ENCODE data around the gene SUPT3H. TPM values are rescaled to one million over a fixed set of nuclear protein-coding genes. Genes with fewer than 3 reads are reported as not detected.

Gene SUPT3H
- total and polyA plus RNA-seq, 2 of the 8 experiments (the other 6 are each of a cell fraction or from before 2014, with no cell fraction given) = 18.8 to 23.0 TPM

DNA sequence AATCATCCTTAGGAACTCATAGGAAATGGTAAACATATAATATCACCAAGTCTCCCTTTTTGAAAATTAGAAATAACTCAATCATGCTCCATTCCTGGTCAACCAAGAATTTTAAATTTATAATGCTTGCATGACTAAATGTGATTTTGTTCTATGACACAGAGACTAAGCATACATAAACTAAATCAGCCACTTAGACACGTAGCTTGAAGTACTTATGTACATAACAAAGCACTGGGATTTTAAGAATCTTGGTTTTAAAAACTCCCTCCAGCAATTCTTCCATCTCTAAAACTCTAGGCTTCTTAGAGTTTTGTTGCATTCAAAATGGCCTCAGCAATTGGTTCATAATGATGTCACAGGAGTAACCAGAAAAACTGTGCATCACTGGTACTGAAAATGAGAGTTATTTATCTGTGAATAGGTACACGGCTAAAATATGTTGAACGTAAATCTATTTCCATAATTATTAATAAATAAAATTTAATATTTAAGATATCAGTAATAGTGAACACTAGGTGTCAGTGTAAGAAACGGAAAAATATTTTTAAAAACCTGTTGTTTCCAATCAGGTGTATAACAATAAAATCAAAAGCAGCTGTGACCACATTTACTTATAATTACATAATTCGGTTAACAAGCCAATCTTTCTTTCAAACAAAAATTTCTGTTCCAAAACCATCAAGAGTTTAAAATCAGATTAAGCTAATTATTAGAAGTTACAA is 291.2 kb downstream of the SUPT3H start:
- Histone ChIP-seq H2BK5ac (ENCODE audit: low read depth, low read length) (no peak overlapping the region), H2AK5ac (ENCODE audit: low read depth, low read length) (no peak overlapping the region), H4K8ac (ENCODE audit: extremely low read depth, insufficient read depth, low read length) (no peak overlapping the region), H2BK15ac (ENCODE audit: low read length) (no peak overlapping the region), H4K91ac (replicated peaks; ENCODE audit: insufficient read length, low read length) (no peak overlapping the region), H3K27me3 (replicated peaks in 1 of 4; ENCODE audit: control insufficient read depth in 3 of 4, extremely low read depth in 1 of 4, insufficient read depth in 3 of 4, low read length in 3 of 4) (no peaks in the 10 kb centered on the region), H4K20me1 (replicated peaks in 1 of 2; ENCODE audit: control insufficient read depth in 1 of 2, insufficient read depth in 2 of 2, low read length in 2 of 2) (no peaks in the 10 kb centered on the region), H3K23me2 (ENCODE audit: low read depth, low read length) (no peaks in the 10 kb centered on the region), H3K4ac (replicated peaks; ENCODE audit: insufficient read length, low read depth, low read length) (no peak overlapping the region), H3K79me2 (ENCODE audit: control insufficient read depth in 1 of 2, insufficient read depth in 2 of 2, low read length in 2 of 2) (no peaks in the 10 kb centered on the region), H2AFZ (ENCODE audit: low read length) (no peak overlapping the region), H3K18ac (ENCODE audit: extremely low read depth, low read length) (no peak overlapping the region), H3K9ac (replicated peaks in 1 of 4; ENCODE audit: extremely low read depth in 1 of 4, low read depth in 3 of 4, low read length in 3 of 4) (no peak overlapping the region), H3K23ac (ENCODE audit: insufficient read length) (no peak overlapping the region), H3K4me1 (replicated peaks in 1 of 4; ENCODE audit: control insufficient read depth in 3 of 4, insufficient read depth in 4 of 4, low read length in 3 of 4) (no peaks in the 10 kb centered on the region), H3K4me2 (ENCODE audit: insufficient read depth in 1 of 2, low read depth in 2 of 2, low read length in 2 of 2) (no peak overlapping the region), H3K36me3 (ENCODE audit: control insufficient read depth in 2 of 4, insufficient read depth in 4 of 4, low read length in 3 of 4) (no peaks in the 10 kb centered on the region), H3K14ac (ENCODE audit: insufficient read length) (no peak overlapping the region), H3K79me1 (ENCODE audit: low read depth, low read length) (no peaks in the 10 kb centered on the region), H2BK20ac (ENCODE audit: low read length) (no peak overlapping the region), H3K9me3 (ENCODE audit: insufficient read depth in 2 of 2, low read depth in 1 of 2, low read length in 1 of 2) (no peaks in the 10 kb centered on the region), H2BK12ac (ENCODE audit: low read depth, low read length) (no peak overlapping the region), H2BK120ac (replicated peaks; ENCODE audit: low read depth, low read length) (no peak overlapping the region), H3K27ac (ENCODE audit: low read depth, low read length) (no peak overlapping the region), H3K56ac (replicated peaks; ENCODE audit: insufficient read length, low read depth, low read length) (no peak overlapping the region), H4K5ac (ENCODE audit: insufficient read length, low read depth, low read length) (no peak overlapping the region), H3K4me3 (ENCODE audit: extremely low read depth in 1 of 4, insufficient read depth in 2 of 4, low read depth in 3 of 4, low read length in 4 of 4) (no peak overlapping the region)
- CTCF ChIA-PET (ENCODE audit: partially characterized antibody) = interaction anchor here (1.4 kb wide), 1 partner anchor 611 kb away, joined by 3 read pairs; no protein-coding TSS in a partner anchor
- 87% methylated on average over 5 of the region's 5 CpGs; no CpG with 5 or more reads in 1 of the 2 experiments for WGBS, 2 experiments (ENCODE audit: extremely low coverage in 1 of 2, insufficient coverage in 1 of 2, insufficient read length in 1 of 2, insufficient replicate concordance in 2 of 2, low coverage in 1 of 2, low lambda C conversion rate in 2 of 2, missing lambda C conversion rate in 1 of 2)
- FAIRE-seq = no peak
- POLR2A ChIA-PET (ENCODE audit: partially characterized antibody) = no interaction called here
- DNase-seq (ENCODE audit: low read depth in 1 of 2, low spot score in 2 of 2) = no peak
- TF ChIP-seq POLR2A (IDR thresholded peaks at IDR 0.05; ENCODE audit: control extremely low read depth in 1 of 2, low read depth in 2 of 2, low read length in 2 of 2) (no peak), TBP (IDR thresholded peaks at IDR 0.05; ENCODE audit: low read depth, low read length) (no peak), POU5F1 (IDR thresholded peaks at IDR 0.05; ENCODE audit: low read depth, low read length) (no peak), BRCA1 (IDR thresholded peaks at IDR 0.05; ENCODE audit: low read depth, low read length) (no peak), E2F6 (IDR thresholded peaks at IDR 0.05) (no peak), FOSL1 (IDR thresholded peaks at IDR 0.05; ENCODE audit: insufficient read depth, low read depth, low read length) (no peak), EZH2 (IDR thresholded peaks at IDR 0.05; ENCODE audit: low read depth, low read length, severe bottlenecking) (no peak), KDM5A (IDR thresholded peaks at IDR 0.05; ENCODE audit: low read length) (no peak), NANOG (IDR thresholded peaks at IDR 0.05; ENCODE audit: insufficient read depth, low read depth, low read length, poor library complexity, severe bottlenecking) (no peak)
- TF ChIP-seq, protein P1, sequence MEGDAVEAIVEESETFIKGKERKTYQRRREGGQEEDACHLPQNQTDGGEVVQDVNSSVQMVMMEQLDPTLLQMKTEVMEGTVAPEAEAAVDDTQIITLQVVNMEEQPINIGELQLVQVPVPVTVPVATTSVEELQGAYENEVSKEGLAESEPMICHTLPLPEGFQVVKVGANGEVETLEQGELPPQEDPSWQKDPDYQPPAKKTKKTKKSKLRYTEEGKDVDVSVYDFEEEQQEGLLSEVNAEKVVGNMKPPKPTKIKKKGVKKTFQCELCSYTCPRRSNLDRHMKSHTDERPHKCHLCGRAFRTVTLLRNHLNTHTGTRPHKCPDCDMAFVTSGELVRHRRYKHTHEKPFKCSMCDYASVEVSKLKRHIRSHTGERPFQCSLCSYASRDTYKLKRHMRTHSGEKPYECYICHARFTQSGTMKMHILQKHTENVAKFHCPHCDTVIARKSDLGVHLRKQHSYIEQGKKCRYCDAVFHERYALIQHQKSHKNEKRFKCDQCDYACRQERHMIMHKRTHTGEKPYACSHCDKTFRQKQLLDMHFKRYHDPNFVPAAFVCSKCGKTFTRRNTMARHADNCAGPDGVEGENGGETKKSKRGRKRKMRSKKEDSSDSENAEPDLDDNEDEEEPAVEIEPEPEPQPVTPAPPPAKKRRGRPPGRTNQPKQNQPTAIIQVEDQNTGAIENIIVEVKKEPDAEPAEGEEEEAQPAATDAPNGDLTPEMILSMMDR (IDR thresholded peaks at IDR 0.05; ENCODE audit: control extremely low read depth in 1 of 3, insufficient read depth in 1 of 3, low read depth in 1 of 3, low read length in 3 of 3) = no peak
